Bone marrow (tissue), 2 donors: ENCODE results near the gene KRTAP1-4.
"Not testable (repeated sequence)": the region's sequence is repeated elsewhere in the genome, so short reads cannot be mapped to it uniquely, and the experiment has no call there.

ENCODE experiments used
- DNase-seq, 2 donors: peaks; one replicate each; lab custom pipeline; 2025; lab: John Stamatoyannopoulos, UW

Gene KRTAP1-4

GRCh38 chr17:41048441-41048840 is 18.4 kb upstream of the KRTAP1-4 start:
- DNase-seq: no peak

- DNase-seq: not testable (repeated sequence)
These were observed 16.9 kb upstream of the KRTAP1-4 start, which contains the start of gene KRTAP2-1 for GRCh38 chr17:41046735-41047465. KRTAP2-1 (minus strand) TSS chr17:41047316; CDS start chr17:41047267, 49 bp downstream.

- DNase-seq: no peak
These were observed 13.0 kb upstream of the KRTAP1-4 start for GRCh38 chr17:41042953-41043352.

- DNase-seq: not testable (repeated sequence)
These were observed 11.0 kb upstream of the KRTAP1-4 start, which contains the start of gene KRTAP1-1 for GRCh38 chr17:41040783-41041571. KRTAP1-1 (minus strand) TSS chr17:41041450; CDS start chr17:41041397, 53 bp downstream.

GRCh38 chr17:41037853-41038350 is 7.9 kb upstream of the KRTAP1-4 start:
- DNase-seq: no peak

- DNase-seq: not testable (repeated sequence)
These were observed 4.4 kb upstream of the KRTAP1-4 start, which contains the start of gene KRTAP1-3 for GRCh38 chr17:41034346-41034935. KRTAP1-3 (minus strand) TSS chr17:41034874; CDS start chr17:41034821, 53 bp downstream.

GRCh38 chr17:41026715-41027471 is 3.1 kb downstream of the KRTAP1-4 start, which contains the start of gene KRTAP1-5:
KRTAP1-5 (minus strand) TSS chr17:41027208; CDS start chr17:41027155, 53 bp downstream.
- no peak for DNase-seq

GRCh38 chr17:41024697-41025096 is 5.3 kb downstream of the KRTAP1-4 start:
- DNase-seq: no peak

GRCh38 chr17:41020336-41020735 is 9.7 kb downstream of the KRTAP1-4 start:
- DNase-seq: no peak

- no peak for DNase-seq
These were observed 10.6 kb downstream of the KRTAP1-4 start for GRCh38 chr17:41019415-41019814.

GRCh38 chr17:41018541-41018940 is 11.5 kb downstream of the KRTAP1-4 start:
- DNase-seq: no peak

- no peak for DNase-seq
These were observed 13.3 kb downstream of the KRTAP1-4 start for GRCh38 chr17:41016578-41017215.

GRCh38 chr17:41015454-41015853 is 14.5 kb downstream of the KRTAP1-4 start:
- no peak for DNase-seq

- no peak for DNase-seq
These were observed 16.4 kb downstream of the KRTAP1-4 start for GRCh38 chr17:41013606-41014005.

- DNase-seq: no peak
These were observed 16.8 kb downstream of the KRTAP1-4 start for GRCh38 chr17:41013181-41013580.

- no peak for DNase-seq
These were observed 17.5 kb downstream of the KRTAP1-4 start for GRCh38 chr17:41012326-41013120.

GRCh38 chr17:41010441-41010840 is 19.6 kb downstream of the KRTAP1-4 start:
- DNase-seq: no peak

- DNase-seq: no peak
These were observed 20.1 kb downstream of the KRTAP1-4 start for GRCh38 chr17:41009936-41010335.

GRCh38 chr17:41009301-41009760 is 20.7 kb downstream of the KRTAP1-4 start:
- DNase-seq: no peak

- DNase-seq: no peak
These were observed 21.2 kb downstream of the KRTAP1-4 start, which contains the start of gene KRTAP3-1 for GRCh38 chr17:41008811-41009210. KRTAP3-1 (minus strand) TSS chr17:41009128; CDS start chr17:41009074, 54 bp downstream.
